SU-DHL-6 (cell line): ENCODE results near the gene TRMT112.

Experiments used
- H2AFZ ChIP-seq: fragments of 200-600 bp; sonication (generic); 2 replicates; pipeline ENCODE4 v1.6.1; 2014; ENCODE audit warnings: low read depth, mild to moderate bottlenecking, moderate library complexity, mixed read lengths, antibody characterized with exemption, low read length; ENCODE audit not compliant: severe bottlenecking
- H3F3A ChIP-seq: fragments of 200-600 bp; shearing (Covaris generic); 2 replicates; pipeline ENCODE4 v1.6.0; 2016; ENCODE audit warnings: antibody characterized with exemption, mild to moderate bottlenecking; ENCODE audit not compliant: insufficient read depth
- H3K27ac ChIP-seq: fragments of 200-600 bp; sonication (generic); 2 replicates; pipeline ENCODE4 v1.5.1; 2016; ENCODE audit warnings: low read depth, mild to moderate bottlenecking, low read length, moderate library complexity, mixed read lengths
- H3K27me3 ChIP-seq: fragments of 200-600 bp; sonication (generic), shearing (Covaris generic); 2 replicates; pipeline ENCODE4 v1.6.0; 2014; ENCODE audit warnings: mild to moderate bottlenecking, low read length
- H3K36me3 ChIP-seq: fragments of 200-600 bp; sonication (generic); 2 replicates; pipeline ENCODE4 v1.6.1; 2014; ENCODE audit warnings: mild to moderate bottlenecking, low read length, mixed read lengths
- H3K4me2 ChIP-seq: fragments of 300-600, 200-600 bp; shearing (Covaris generic), sonication (generic); 2 replicates; pipeline ENCODE4 v1.6.0; 2014; ENCODE audit warnings: low read length, low read depth, mild to moderate bottlenecking; ENCODE audit not compliant: poor library complexity, severe bottlenecking
- H3K4me3 ChIP-seq: fragments of 200-600 bp; sonication (generic); 2 replicates; pipeline ENCODE4 v1.5.1; 2014; ENCODE audit warnings: antibody characterized with exemption, low read length, mild to moderate bottlenecking, mixed read lengths; ENCODE audit not compliant: insufficient read depth, poor library complexity, severe bottlenecking
- H3K79me2 ChIP-seq: fragments of 200-600 bp; sonication (generic); 2 replicates; pipeline ENCODE4 v1.6.1; 2014; ENCODE audit warnings: mild to moderate bottlenecking, low read length, moderate library complexity; ENCODE audit not compliant: insufficient read depth
- H3K9ac ChIP-seq: fragments of 200-600 bp; sonication (generic); 2 replicates; pipeline ENCODE4 v1.7.0; 2014; ENCODE audit warnings: mild to moderate bottlenecking, low read length
- H3K9me2 ChIP-seq: fragments of 200-600 bp; sonication (generic); replicated peaks from 2 replicates; pipeline ENCODE4 v1.6.1; 2014; ENCODE audit warnings: low read length; ENCODE audit not compliant: insufficient read depth
- H3K9me3 ChIP-seq: fragments of 200-600 bp; sonication (generic); 2 replicates; pipeline ENCODE4 v1.6.1; 2014; ENCODE audit warnings: low read length, mixed read lengths; ENCODE audit not compliant: insufficient read depth
- H4K20me1 ChIP-seq: fragments of 200-600 bp; sonication (generic); 2 replicates; pipeline ENCODE4 v1.6.1; 2014; ENCODE audit warnings: low read depth, mild to moderate bottlenecking, antibody characterized with exemption, low read length, moderate library complexity, mixed read lengths
- CTCF ChIP-seq: fragments of 200-600 bp; sonication (generic); IDR thresholded peaks from one replicate; pipeline ENCODE4 v1.5.1; 2017; ENCODE audit warnings: antibody characterized with exemption, mild to moderate bottlenecking, low read length, moderate library complexity; ENCODE audit not compliant: insufficient read depth, poor library complexity, severe bottlenecking
- EZH2phosphoT487 ChIP-seq: fragments of 200-600 bp; sonication (generic), shearing (Covaris generic); conservative IDR thresholded peaks from 2 replicates; pipeline ENCODE4 v1.6.1; 2018; ENCODE audit warnings: mild to moderate bottlenecking, antibody characterized with exemption, low read length, moderate library complexity, mixed read lengths

Gene TRMT112

GRCh38 chr11:64356498-64357411, 39.4 kb upstream of the TRMT112 start:
- TF ChIP-seq EZH2phosphoT487 (no peak), CTCF (peak; percentile 17)
- Histone ChIP-seq H2AFZ (no peak overlapping the region), H3K79me2 (no peaks in the 10 kb centered on the region), H3K9ac (no peak overlapping the region), H3F3A (no peaks in the 10 kb centered on the region), H3K27ac (no peak overlapping the region), H3K9me3 (no peaks in the 10 kb centered on the region), H3K4me2 (no peak overlapping the region), H4K20me1 (no peaks in the 10 kb centered on the region), H3K4me3 (no peak overlapping the region), H3K36me3 (no peaks in the 10 kb centered on the region), H3K9me2 (no peaks in the 10 kb centered on the region), H3K27me3 (no peaks in the 10 kb centered on the region)

- Histone ChIP-seq H3K79me2 (no peaks in the 10 kb centered on the region), H2AFZ (no peak overlapping the region), H3K27me3 (no peaks in the 10 kb centered on the region), H3F3A (no peaks in the 10 kb centered on the region), H3K9me2 (no peaks in the 10 kb centered on the region), H3K4me3 (no peak overlapping the region), H3K27ac (no peak overlapping the region), H3K4me2 (no peak overlapping the region), H3K36me3 (no peaks in the 10 kb centered on the region), H3K9me3 (no peaks in the 10 kb centered on the region), H4K20me1 (no peaks in the 10 kb centered on the region), H3K9ac (no peak overlapping the region)
- TF ChIP-seq CTCF (peak; percentile 41), EZH2phosphoT487 (no peak)
Observed at GRCh38 chr11:64355078-64355940, 38.0 kb upstream of the TRMT112 start.

GRCh38 chr11:64353715-64354506, 36.6 kb upstream of the TRMT112 start:
- Histone ChIP-seq H3F3A (no peaks in the 10 kb centered on the region), H2AFZ (no peak overlapping the region), H3K9me2 (no peaks in the 10 kb centered on the region), H3K4me3 (no peak overlapping the region), H3K79me2 (no peaks in the 10 kb centered on the region), H4K20me1 (no peaks in the 10 kb centered on the region), H3K36me3 (no peaks in the 10 kb centered on the region), H3K9ac (no peak overlapping the region), H3K4me2 (no peak overlapping the region), H3K27me3 (no peaks in the 10 kb centered on the region), H3K9me3 (no peaks in the 10 kb centered on the region), H3K27ac (no peak overlapping the region)
- TF ChIP-seq EZH2phosphoT487 (no peak), CTCF (no peak)
